Panc1 (cell line): ENCODE measurements around the gene CCDC110.

Source experiments
- CTCF ChIP-seq: fragments of 450-650 bp; IDR thresholded peaks from 2 replicates; pipeline ENCODE4 v1.5.1; 2017; ENCODE audit warnings: mild to moderate bottlenecking
- REST ChIP-seq, 2 experiments: IDR thresholded peaks; 2 replicates each; pipeline ENCODE4 v1.6.1; 2011 to 2012; ENCODE audit warnings: low read depth in 2 of 2, control low read depth in 1 of 2, low read length in 1 of 2, mild to moderate bottlenecking in 1 of 2, moderate library complexity in 1 of 2; ENCODE audit not compliant: insufficient read depth in 1 of 2

- TF ChIP-seq CTCF, result no peak
- no peak for TF ChIP-seq REST (IDR thresholded peaks at IDR 0.05; ENCODE audit: insufficient read depth in 1 of 2, low read depth in 2 of 2, low read length in 1 of 2)
Measured at GRCh38 chr4:185464887-185465286, 6.6 kb downstream of the CCDC110 start.
